ENCODE data around the gene CELSR1. TPM values are rescaled to one million over a fixed set of nuclear protein-coding genes. Genes with fewer than 3 reads are reported as not detected.
"Not testable (repeated sequence)": the region's sequence is repeated elsewhere in the genome, so short reads cannot be mapped to it uniquely, and the experiment has no call there.

Gene CELSR1
- total RNA-seq, 1 donor from 2014 or later: 18.8 TPM

GRCh38 chr22:46473021-46473779 lies 64.2 kb downstream of the CELSR1 start:
- Mint-ChIP-seq H3K4me3 (no peak overlapping the region), H3K27me3 (ENCODE audit: low read depth) (peaks cover 9% of the 10 kb centered on the region), H3K9me3 (peaks cover 15% of the 10 kb centered on the region), H3K36me3 (peaks cover 10% of the 10 kb centered on the region), H3K4me1 (no peaks in the 10 kb centered on the region), H3K27ac (no peak overlapping the region)
- TF ChIP-seq, protein P1, sequence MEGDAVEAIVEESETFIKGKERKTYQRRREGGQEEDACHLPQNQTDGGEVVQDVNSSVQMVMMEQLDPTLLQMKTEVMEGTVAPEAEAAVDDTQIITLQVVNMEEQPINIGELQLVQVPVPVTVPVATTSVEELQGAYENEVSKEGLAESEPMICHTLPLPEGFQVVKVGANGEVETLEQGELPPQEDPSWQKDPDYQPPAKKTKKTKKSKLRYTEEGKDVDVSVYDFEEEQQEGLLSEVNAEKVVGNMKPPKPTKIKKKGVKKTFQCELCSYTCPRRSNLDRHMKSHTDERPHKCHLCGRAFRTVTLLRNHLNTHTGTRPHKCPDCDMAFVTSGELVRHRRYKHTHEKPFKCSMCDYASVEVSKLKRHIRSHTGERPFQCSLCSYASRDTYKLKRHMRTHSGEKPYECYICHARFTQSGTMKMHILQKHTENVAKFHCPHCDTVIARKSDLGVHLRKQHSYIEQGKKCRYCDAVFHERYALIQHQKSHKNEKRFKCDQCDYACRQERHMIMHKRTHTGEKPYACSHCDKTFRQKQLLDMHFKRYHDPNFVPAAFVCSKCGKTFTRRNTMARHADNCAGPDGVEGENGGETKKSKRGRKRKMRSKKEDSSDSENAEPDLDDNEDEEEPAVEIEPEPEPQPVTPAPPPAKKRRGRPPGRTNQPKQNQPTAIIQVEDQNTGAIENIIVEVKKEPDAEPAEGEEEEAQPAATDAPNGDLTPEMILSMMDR (IDR thresholded peaks at IDR 0.05; ENCODE audit: unreplicated experiment): no peak
- no peak for DNase-seq (ENCODE audit: low spot score in 2 of 2, unreplicated experiment in 2 of 2)

DNA sequence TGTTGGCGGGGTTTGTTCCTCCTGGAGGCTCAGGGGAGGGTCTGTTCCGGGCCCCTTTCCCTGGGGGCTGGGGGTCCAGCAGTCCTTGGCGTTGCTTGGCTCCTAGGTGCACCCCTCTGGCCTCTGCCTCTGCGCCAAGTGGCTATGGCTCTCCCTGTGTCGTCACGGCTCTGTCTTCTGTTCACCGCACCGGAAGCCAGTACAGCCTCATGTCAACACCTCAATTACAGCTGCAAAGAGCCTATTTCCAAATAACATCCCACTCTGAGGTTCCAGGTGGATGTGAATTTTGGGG lies 64.8 kb downstream of the CELSR1 start:
- no peaks in the 10 kb centered on the region for H3K4me1 Mint-ChIP-seq
- H3K4me3 Mint-ChIP-seq: no peak overlapping the region
- H3K27ac Mint-ChIP-seq: no peak overlapping the region
- H3K36me3 Mint-ChIP-seq: peaks cover 10% of the 10 kb centered on the region
- peaks cover 9% of the 10 kb centered on the region for H3K27me3 Mint-ChIP-seq (ENCODE audit: low read depth)
- peaks cover 15% of the 10 kb centered on the region for H3K9me3 Mint-ChIP-seq
- no peak for DNase-seq (ENCODE audit: low spot score in 2 of 2, unreplicated experiment in 2 of 2)
- TF ChIP-seq, protein P1 (IDR thresholded peaks at IDR 0.05; ENCODE audit: unreplicated experiment): no peak

DNA sequence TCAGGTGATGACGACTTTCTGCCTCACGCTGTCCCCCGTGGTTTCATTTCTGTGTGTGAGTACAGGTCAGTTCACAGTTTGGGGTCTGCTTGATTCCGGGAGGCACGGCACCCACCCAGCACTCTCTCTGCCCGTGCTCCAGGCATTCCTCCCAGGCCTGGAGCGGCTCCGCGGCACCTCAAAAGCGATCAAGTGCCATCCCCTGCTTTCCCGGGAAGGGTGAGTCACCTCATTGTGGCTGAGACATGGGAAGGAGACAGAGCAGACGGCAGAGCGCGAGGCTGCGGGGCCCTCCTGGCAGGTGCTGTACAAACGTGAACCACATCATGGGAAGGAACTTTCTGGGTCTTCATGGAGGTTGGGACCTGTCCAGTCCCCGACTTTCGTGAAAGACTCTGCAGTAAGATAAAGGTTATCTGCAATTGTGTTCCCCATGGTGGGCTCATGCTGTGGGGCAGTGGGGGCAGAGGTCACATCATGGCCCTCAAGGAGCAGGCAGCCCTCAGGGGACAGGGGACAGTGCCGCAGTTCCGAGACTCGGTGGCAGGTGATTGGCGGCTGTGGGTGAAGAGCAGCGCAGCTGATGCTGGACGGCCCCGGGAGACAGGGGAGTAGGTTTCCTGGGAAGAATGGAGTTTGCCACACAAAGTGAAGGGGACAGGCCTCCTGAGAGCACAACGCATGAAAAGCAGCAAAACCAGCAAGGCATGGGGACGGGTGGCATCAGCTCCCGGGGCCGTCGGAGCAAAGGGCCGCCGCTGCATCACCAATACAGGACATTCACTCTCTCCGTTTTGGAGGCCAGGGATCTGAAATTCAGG lies 65.3 kb downstream of the CELSR1 start:
- no peak for DNase-seq (ENCODE audit: low spot score in 2 of 2, unreplicated experiment in 2 of 2)
- H3K27ac Mint-ChIP-seq: no peak overlapping the region
- no peaks in the 10 kb centered on the region for H3K4me1 Mint-ChIP-seq

DNA sequence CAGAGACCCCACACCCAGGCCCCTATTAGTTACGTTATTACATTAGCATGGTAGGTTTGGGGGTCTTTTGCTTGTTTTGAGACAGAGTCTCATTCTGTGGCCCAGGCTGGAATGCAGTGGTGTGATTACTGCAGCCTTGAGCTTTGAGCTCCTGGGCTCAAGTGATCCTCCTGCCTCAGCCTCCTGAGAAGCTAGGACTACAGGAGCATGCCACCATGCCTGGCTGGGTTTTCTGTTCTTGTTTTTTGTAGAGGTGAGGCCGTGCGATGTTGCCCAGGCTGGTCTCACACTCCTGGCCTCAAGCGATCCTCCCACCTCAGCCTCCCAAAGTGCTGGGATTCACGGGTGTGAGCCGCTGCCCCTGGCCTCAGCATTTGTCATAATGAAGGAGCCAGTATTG lies 66.1 kb downstream of the CELSR1 start:
- H3K27ac Mint-ChIP-seq; H3K4me1 Mint-ChIP-seq; H3K4me3 Mint-ChIP-seq; H3K27me3 Mint-ChIP-seq (ENCODE audit: low read depth); DNase-seq (ENCODE audit: low spot score in 2 of 2, unreplicated experiment in 2 of 2): not testable (repeated sequence)
- Mint-ChIP-seq H3K9me3 (peaks cover 15% of the 10 kb centered on the region), H3K36me3 (peaks cover 10% of the 10 kb centered on the region)

More for the DNA sequence above, 65.3 kb downstream of the CELSR1 start:
- Mint-ChIP-seq H3K36me3 (peaks cover 10% of the 10 kb centered on the region), H3K9me3 (peaks cover 15% of the 10 kb centered on the region), H3K4me3 (no peak overlapping the region), H3K27me3 (ENCODE audit: low read depth) (peaks cover 9% of the 10 kb centered on the region)
- TF ChIP-seq, protein P1 (IDR thresholded peaks at IDR 0.05; ENCODE audit: unreplicated experiment): no peak

DNA sequence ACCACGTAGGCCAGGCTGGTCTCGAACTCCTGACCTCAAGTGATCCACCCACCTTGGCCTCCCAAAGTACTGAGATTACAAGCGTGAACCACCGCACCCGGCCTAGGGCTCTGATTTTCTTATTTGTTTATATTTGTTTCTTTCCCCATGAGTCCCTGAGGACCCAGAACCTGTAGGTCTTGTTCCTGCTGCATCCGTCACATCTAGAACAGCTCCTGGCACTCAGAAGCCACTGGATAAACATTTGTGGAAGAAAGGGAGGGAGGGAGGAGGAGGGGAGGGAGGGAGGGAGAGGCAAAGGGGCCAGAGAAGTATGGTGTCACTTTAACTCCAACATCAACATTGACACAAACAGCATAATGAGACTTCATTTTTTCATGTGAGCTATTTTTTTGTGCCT lies 67.7 kb downstream of the CELSR1 start:
- Mint-ChIP-seq H3K27ac (no peak overlapping the region), H3K4me3 (no peak overlapping the region)
- TF ChIP-seq, protein P1 (IDR thresholded peaks at IDR 0.05; ENCODE audit: unreplicated experiment): no peak

DNA sequence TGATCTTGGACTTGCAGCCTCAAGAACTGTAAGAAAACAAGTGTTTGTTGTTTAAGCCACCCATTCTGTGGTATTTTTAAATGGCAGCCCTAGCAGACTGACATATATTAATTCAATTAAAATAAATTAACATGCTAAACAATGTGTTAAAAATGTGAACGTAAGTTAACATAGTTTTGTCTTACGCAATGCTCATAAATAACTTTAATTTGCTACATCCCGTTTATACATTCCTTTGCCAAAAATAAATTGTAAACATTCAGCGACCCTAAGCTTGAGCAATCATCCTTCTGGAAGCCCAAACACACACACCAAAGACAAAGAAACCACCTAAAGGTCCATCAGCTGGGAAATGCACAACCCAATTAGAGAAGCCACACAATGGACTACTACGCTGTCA lies 70.4 kb downstream of the CELSR1 start:
- H3K36me3 Mint-ChIP-seq: peaks cover 2% of the 10 kb centered on the region
- H3K27me3 Mint-ChIP-seq (ENCODE audit: low read depth): peaks cover 21% of the 10 kb centered on the region
- H3K4me1 Mint-ChIP-seq: peaks cover 28% of the 10 kb centered on the region
- H3K9me3 Mint-ChIP-seq: no peaks in the 10 kb centered on the region
- H3K27ac Mint-ChIP-seq: no peak overlapping the region
- TF ChIP-seq, protein P1 (IDR thresholded peaks at IDR 0.05; ENCODE audit: unreplicated experiment): no peak
- no peak overlapping the region for H3K4me3 Mint-ChIP-seq
- DNase-seq (ENCODE audit: low spot score in 2 of 2, unreplicated experiment in 2 of 2): no peak

More for the DNA sequence above, 67.7 kb downstream of the CELSR1 start:
- Mint-ChIP-seq H3K27me3 (ENCODE audit: low read depth) (peaks cover 10% of the 10 kb centered on the region), H3K4me1 (peaks cover 12% of the 10 kb centered on the region), H3K36me3 (peaks cover 1% of the 10 kb centered on the region), H3K9me3 (peaks cover 2% of the 10 kb centered on the region)
- DNase-seq (ENCODE audit: low spot score in 2 of 2, unreplicated experiment in 2 of 2): no peak
